Stimulated activated CD8-positive, alpha-beta memory T cell treated with anti-CD3 and anti-CD28 coated beads, Interleukin-12 subunit alpha, Interleukin-12 subunit beta, amount 100 ng/mL, for 24 hours (primary cell): ENCODE results near the gene FAM222A.
A peak's percentile ranks its signal among the peaks of the same experiment; 100 is the strongest.

Experiments used
- DNase-seq: peaks from one replicate; pipeline ENCODE4 v3.0.0-alpha.2; 2020; ENCODE audit errors: extremely low read depth

Gene FAM222A

DNA sequence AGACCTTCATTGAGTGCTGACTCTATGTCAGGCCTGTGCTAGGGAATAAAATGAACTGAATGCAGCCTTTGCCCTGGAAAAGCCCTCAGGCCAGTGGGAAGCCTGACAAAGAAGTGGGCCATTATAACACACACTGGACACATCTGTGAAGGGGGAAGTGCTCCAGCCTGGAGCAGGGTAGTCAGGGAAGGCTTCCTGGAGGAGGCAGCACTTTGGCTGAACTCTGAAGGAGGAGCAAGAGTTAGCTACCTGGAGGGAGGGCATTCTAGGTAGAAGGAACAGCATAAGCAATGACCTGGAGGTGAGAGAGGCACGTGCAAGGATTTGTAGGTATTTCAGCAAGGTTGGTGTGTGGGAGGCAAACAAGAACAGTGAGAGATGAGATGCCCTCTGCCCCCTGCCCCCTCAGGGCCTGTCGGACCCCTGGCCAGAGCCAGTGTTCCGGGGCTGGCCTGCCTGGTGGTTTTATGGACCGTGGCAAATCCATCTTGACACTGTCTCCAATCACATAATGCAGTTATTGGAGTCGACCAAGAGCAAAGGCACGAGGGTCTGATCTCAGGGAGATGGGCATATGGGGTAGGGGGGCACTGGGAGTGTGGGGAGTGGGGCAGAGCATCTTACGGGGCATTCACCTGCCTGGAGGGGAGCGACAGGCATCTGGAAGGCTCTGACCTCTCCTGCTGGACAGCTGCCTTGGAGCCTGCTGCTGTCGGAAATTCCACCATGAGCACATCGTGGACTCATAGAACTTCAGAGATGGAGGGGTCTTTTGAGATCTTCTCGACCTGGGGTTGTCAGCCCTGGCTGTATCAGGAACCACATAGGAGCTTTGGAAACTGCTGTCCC, 2.7 kb upstream of the FAM222A start:
- no peak for DNase-seq

DNA sequence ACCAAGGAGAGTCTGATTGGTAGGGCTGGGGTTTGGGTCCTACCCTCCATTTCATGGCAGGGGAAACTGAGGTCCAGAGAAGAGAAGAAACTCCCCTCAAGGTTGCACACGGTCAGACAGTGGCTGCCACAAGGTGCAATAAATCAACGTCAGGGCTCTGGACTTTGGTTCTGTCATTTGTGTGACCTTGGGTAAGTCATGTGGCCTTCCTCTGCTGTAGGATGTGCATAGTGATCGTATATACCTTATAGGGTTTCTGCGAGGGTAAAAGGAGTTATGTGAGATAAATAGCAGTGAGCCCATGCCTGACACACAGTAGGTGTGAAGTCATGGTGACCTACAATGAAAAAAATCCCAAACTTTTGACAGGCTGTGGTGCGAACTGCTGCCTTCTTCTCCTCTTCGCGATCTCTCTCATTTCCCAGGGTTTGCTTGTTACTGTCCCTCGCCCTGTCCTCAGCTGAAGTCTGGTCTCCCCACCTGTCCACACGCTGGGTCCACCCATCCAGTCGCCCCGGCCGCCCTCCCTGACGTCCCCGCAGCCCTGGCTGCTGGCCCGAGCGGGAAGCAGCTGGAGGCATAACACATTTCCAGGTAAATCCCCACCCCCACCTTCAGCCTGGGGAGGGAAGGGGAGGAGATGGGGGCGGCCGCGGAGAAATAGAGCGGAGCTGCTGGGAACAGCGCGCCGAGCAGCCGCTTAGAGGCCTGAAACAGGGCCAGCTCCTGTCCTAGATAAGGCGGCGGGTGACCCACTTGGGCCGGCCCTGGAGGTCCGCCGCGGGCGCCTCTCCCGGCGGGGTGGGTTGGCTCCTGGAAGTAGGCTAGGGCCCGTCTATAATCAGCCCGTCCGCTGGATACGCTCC, 1.8 kb upstream of the FAM222A start:
- DNase-seq, result no peak

DNA sequence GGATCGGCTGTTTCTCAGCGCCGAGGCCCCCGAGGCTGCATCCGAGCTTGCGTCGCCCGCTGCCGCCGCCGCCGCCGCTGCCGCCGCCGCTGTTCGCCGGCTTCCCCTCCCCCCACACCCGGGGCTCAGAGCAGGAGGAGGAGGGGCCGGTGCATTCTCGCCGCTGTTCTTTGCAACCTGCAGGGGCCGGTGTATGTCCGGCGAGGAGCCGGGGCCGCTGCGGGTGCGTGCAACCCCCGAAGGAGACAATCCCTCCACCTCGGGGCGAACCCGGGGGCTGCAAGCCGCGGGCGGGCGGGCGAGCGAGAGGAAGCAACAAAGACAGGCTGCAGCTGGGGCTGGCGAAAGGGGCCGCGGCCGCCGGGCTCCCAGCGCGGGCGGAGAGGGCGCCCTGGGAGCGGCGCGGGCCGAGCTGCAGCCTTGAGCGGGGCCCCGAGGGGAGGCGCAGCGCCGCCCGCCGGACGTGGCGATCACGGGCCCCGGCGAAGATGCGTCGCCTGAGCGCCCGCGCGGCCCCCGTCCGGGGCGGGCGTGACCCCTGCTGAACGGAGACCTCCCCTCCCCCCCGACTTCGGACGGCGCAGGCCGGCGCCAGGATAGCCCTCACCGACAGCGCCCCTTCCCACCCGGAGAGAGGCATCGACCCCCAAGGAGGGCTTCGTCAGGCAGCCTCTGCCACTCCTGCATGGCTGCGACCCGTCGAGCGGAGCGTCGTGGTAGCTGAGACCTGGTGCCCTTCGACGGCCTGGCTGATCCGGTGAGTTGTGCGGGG, 702 bp downstream of the FAM222A start:
- DNase-seq, result peak; percentile 24

DNA sequence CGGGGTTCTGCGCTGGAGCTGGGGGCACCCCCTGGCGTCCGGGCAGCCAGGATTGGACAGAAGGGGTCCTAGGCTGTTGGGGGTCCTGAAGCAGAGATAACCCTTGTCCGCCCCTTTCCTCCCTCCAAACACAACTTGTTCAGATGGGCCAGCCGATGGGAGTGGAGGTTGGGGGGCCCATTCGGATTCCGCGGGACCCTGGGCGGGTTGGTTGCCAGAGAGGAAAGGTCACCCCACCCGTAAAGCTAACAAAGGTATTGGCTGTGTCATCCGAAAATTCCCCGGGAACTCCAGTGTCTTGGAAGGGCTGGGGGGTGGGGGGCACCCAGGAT, 1.3 kb downstream of the FAM222A start:
- no peak for DNase-seq

- no peak for DNase-seq
Measured at GRCh38 chr12:109715310-109716091, 1.9 kb downstream of the FAM222A start.

DNA sequence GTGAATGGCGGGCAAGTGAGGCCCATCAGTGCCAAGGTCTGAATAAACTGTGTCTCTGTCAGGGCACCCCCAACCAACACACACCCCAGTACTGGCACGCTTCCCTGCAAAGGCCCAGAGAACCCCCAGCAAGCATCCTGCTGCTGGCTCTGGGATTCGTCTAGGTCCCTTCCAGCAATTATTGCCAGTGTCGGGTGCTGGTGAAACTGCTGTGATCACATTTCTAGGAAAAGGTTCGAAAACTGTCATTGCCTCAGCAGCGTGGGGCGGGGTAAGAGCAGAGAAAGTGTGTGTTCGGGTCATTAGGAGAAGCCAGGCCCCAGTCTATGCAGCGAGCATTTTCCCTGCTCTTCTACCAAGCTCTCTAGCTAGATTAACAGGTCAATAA, 2.5 kb downstream of the FAM222A start:
- DNase-seq, result no peak

DNA sequence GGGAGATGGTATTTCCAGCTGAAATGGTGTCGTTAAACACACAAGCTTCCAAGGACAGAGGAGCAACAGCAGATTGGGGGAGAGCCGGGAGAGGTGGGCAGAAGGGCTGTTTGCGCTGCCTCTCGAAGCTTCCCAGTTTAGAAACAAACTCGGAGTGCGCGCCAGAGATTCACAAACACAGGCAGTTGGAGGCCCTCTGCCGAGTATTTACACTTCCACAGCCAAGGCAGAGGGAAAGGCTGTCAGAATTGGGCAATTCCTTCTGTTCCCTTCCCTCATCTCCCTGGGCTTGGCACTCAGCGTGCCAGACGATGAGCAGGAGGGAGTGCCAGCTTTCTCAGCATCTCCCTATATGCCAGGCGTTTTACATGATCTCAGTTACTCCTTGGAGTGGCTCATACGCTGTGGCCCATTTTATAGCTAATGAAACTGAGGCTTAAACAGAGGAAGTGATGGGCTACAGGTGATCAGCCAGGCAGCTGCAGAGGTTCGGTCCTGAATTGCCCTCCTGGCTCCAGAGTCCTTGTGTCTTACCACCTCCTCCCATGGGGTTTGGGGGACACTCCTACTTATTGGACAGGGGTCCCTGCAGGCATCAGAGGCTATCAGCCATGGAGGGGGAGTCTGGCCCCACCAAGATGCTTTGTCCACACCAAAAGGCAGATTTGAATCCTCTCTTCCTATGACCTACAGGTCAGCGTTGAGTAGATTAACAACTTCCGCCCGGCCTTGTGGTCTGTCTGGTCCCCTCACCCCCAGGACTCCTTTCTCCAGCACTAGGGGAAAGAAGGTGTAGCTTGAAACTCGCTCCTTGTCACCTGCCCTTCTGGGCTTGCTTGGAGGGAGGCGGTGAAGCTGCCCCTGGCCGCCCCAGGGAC, 3.1 kb downstream of the FAM222A start:
- DNase-seq, result no peak

GRCh38 chr12:109717390-109718357, 4.0 kb downstream of the FAM222A start:
- DNase-seq, result no peak

DNA sequence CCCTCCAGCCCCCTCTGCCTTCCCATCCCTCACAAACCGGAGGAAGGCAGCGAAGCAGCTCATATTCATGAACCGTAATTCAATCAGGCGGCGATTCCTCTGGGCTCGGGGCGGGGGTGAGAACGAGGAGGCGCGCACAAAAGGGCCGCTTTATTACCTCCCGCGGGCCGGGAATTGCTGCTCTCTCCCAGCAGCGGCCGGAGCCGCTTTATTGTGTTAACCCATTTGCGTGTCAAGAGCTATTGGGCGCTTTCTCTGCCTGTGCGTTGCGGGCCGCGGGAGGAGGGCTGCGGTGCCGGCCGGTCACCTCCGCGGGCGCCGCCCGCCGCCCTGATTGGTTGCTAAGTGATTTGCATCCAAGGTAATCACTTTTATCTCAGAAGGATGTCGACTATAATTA, 4.8 kb downstream of the FAM222A start:
- DNase-seq, result no peak

GRCh38 chr12:109719123-109720022, 5.7 kb downstream of the FAM222A start:
- DNase-seq, result no peak

DNA sequence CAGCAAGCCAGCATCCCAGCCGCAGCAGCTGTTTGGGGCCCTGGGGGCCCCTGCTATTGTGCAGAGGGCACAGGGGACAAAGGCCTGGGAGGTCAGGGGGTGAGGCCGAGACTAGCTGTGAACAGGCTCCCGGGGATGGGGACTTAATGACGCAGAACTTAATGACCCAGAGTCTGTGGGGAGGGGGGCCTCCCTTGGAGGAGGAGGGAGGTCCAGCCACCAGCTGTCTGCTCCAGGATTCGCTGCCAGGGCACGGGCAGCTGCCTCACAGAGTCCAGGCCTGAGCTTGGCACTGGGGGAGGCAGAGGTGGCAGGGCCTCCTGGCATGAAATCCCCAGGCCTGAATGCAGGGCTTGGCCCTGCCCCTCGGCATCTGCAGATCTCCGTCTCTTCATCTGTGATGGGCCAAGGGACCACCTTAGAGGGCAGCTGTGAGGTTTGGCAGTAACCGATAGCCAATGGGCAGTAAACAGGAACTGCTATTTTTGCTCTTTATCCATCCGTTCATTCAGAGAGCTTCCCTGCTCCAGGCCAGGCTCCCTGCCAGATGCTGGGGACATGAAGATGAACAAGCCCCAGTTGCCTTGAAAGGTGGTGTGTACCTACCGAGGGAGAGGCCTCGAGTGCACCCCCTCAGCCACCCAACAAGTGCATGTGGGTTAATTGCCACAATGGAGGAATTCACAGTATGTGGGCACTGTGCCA, 6.7 kb downstream of the FAM222A start:
- no peak for DNase-seq

DNA sequence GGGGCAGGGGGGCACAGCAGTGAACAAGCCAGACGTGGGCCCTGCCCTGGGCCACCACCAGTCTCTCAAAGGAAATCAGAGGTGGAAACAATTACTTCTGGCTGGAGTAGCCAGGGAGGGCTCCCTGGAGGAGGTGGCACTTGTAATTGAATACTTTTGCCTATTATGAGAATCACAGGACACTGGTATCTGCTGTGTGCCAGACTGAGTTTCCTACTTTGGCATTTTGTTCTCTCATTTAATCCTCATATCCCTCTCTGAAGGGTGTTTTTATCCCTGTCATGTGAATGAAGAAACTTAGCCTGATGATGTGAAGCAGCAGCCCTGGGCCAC, 7.2 kb downstream of the FAM222A start:
- no peak for DNase-seq

- DNase-seq, result no peak
Measured at GRCh38 chr12:109721276-109721675, 7.7 kb downstream of the FAM222A start.

DNA sequence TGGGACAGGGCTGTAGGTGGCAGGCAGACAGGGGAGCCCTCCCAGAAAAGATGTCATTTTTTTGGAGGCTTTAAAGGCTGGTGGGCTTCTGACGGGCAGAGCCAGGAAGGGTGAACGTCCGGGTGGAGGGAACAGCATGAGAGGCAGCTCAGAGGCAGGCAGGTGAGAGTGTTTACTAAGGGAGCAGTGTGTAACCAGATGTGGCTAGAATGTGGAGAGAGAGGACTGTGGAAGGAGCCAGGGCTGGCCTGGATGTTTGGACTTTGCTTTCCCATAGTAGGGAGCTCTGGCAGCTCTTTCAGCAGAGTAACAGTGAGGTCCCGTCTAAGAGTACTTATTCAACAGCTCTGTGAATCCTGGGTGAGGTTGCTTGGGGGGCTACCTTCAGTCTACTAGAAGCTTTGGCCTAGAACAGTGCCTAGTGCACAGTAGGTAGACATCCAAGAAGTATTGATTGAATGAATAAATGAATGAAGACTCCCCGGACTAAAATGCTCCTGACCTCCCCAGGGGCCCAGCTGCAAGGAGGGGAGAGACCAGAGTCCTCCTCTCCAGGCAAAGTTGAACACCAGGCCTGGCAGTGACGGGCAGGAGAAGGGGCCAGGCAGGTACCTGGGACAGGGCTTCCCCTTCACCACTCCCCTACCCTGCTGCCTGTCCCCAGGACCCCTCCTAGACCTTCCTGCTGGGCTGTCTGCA, 8.5 kb downstream of the FAM222A start:
- DNase-seq, result no peak

DNA sequence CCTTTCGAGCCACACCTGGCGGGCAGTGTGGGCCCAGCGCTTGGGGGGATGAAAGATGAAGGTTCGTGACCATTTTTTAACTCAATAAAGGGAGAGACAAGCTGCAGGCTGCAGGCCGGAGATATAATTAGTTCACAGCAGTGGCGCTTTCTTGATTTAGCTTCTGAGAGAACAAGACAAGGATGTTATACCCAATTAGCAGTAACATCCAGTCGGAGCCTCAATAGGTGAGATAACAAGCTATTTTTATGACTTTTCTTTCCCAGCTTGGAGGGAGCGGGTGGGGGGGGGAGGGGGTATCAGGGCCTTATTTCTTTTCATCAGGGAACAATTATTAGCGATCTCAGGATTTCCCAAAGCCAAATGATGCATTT, 9.1 kb downstream of the FAM222A start:
- DNase-seq, result no peak

GRCh38 chr12:109723311-109723881, 9.8 kb downstream of the FAM222A start:
- DNase-seq, result no peak

DNA sequence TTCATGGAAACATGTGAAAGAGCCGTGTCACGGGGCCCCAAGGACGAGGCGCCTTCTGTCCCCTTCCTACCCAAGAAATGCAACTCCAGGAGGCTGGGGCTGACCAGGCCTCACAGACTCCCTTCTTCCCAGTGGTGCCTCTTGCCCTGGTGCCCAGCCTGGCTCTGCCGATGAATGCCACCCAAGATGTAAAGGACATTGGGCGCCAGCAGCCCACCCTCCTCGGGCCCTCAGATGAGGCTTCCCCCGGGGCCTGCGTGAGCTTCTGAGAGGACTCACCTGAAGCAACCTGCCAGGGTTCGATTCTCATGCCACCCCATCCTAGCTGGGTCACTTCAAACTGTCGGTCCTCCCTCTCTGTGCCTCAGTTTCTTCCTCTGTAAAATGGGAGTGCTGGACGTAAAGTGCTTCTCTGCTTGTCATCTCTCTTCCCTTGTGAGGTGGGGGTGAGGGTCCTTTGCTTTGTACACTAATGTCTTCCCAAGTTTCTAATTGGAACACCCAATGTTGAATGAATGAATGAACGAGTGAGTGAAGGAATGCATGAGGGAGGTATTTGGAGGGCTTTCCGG, 10.8 kb downstream of the FAM222A start:
- DNase-seq, result no peak
